ENCODE results near the gene ABR.
A peak's percentile ranks its signal among the peaks of the same experiment; 100 is the strongest.

ABR gene

DNA sequence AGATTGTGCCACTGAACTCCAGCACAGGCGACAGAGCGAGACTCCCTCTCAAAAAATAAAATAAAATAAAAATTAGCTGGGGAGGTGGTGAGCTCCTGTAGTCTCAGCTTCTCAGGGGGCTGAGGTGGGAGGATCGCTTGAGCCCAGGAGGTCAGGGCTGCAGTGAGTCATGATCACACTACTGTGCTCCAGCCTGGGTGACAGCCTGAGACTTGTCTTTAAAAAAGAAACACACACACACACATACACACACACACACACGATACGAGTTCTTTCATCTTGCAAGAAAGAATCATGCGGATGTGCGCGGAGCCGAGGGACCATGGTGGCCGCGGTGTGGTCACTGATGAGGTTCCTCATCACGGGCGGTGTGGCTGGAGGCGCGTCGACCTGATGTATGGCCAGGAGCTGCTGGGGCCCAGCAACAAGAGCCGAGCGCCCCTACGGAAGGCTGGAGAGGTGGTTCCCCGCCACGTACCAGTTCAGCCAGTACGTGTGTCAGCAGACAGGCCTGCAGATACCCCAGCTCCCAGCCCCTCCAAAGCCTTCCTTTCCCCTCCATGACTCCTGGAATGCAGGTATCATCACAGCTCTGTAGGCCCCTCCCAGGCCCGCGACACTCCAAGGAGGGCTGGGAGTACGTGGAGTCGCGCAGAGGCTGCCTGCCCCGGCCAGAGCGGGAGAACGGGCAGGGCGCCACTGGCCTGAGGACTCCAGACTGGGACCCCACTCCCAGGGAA, 220.9 kb downstream of the ABR start:
- no peak for DNase-seq (ENCODE audit: low spot score)

DNA sequence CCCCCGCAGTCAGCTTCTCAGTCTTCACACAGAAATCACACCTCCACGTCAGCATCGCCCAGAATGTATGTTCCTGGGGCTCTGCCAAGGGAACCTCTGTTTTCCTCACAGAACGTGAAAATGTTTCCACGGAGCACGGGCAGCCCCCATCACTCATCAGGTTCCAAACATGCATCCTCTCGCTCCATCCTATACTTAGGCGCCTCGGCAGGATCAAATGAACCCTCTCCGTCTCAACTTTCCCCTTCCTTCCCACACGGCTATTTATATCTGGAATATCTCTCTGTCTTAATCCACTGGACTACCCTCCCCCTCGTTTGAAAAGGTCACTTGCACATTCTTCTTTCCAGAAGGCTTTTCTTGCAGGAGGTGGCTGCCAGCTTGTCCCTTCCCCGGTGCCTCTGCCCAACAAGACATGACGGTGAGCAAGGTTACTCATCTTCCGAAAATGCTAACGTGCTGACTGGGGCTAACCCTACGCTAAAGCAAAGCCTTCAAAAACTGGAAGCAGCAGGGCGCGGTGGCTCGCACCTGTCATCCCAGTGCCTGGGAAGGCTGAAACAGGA, 221.8 kb downstream of the ABR start:
- no peak for DNase-seq (ENCODE audit: low spot score)

DNA sequence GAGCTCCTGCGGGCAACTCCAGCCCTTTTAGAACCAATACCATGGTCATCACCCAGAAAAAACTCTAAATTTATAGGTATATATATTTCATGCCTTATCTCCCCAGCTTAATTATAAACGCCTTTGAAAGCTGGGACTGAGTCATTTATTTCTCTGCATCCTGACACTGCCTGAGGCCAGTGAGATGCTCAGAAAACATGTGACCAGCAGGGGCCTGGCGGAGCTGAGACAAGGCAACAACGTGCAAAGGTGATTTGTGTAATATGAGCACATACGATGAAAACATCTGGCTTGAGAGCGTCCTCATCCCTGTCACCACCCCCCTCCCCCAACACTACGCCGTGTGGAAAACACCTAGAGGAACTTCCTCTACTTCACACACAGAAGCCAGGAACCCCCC, 222.9 kb downstream of the ABR start:
- DNase-seq (ENCODE audit: low spot score), result no peak

DNA sequence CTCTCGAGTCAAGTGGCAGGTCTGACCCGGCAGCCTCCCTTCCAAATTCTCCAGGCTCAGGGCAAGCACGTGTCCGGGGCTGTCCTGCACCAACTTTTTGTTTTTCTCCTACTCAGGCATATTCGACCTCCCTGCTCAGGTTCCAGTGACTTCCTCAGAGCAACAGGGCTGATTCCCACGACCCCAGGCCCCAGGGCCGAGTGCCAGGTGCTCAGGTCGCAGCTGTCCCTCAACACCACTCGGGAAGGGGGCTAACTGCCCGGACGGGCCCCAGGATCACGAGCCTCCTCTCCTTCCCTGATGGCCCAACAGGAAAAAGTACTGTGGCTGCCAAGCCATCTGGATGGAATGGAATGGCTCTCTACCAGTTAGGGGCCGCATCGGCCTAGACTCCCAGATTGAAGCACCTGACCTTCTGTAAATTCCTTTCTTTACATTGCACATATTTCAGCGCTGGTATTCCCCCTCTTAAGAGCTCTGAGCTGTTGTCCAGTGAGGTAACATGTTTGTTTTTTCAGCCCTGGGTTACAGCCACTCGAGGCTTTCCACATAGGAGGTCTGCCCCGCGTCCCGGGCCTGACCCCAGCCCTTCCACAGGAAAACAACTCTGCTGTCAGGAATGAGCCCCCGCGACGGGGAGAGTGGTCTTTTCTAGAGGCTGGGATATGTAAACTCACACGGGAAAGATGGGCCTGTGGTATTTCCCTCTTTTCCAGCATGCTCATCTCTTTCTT, 225.2 kb downstream of the ABR start:
- DNase-seq (ENCODE audit: low spot score), result peak; percentile 72

DNA sequence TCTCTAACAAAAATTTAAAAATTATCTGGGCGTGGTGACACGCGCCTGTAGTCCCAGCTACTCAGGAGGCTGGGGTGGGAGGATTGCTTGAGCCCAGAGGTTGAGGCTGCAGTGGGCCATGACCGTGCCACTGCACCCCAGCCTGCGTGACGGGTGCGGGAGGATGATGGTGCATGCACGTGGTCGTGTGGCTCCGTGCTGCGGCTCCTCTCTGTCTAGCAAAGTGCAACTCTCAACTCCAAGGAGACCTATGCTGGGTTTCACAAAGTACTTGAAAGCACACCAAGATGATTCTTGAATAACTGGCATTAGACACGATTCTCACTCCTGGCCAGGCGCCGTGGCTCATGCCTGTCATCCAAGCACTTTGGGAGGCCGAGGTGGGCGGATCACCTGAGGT, 226.0 kb downstream of the ABR start:
- DNase-seq (ENCODE audit: low spot score), result no peak

All from cerebellar cortex (tissue), 1 donor.